GM18867 (cell line): ENCODE data around the gene FBXO21.
"Not testable (repeated sequence)": the region's sequence is repeated elsewhere in the genome, so short reads cannot be mapped to it uniquely, and the experiment has no call there.

Experiments used
- ATAC-seq: cut with Tn5 transposase; IDR thresholded peaks from one replicate; pipeline ENCODE4 v1.9.1; 2021; ENCODE audit warnings: mild to moderate bottlenecking, moderate library complexity; ENCODE audit not compliant: unreplicated experiment

The FBXO21 gene

DNA sequence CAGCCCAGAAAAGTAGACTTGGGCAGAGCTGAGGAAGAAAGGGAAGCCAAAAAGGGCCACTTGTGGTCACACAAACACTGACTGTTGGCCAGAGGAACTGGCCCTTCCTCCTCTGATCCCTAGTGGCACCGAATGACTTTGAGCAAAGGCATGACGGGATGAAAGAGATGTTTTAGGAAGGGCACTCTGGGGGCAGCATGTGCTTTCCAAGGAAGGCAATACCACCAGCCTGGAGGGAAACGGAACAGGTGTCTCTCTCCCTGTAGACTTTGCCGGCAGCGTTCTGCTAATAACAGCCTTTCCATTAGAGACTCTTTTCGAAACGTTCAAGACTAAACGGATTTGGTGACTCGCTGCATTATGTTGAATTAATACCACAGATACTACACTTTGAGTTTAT lies 12.3 kb upstream of the FBXO21 start:
- ATAC-seq, result no peak

DNA sequence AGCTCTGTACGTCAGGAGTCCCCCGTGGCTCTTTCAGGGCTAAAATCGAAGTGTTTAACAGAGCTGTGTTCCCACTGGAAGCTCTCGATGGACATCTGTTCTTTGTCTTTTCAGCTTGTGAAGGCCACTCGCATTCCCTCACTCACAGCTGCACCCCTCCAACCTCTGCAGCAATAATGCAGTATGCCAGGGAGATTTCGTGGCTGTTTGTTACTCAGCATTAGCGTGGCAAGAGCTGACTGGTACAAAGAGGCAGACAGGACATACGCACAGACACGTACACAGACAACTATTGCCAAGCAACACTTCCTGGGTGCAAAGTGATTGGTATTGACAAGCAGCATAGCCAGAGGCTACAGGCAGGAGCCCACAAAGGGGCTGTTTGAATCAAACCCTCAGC lies 11.8 kb upstream of the FBXO21 start:
- no peak for ATAC-seq

DNA sequence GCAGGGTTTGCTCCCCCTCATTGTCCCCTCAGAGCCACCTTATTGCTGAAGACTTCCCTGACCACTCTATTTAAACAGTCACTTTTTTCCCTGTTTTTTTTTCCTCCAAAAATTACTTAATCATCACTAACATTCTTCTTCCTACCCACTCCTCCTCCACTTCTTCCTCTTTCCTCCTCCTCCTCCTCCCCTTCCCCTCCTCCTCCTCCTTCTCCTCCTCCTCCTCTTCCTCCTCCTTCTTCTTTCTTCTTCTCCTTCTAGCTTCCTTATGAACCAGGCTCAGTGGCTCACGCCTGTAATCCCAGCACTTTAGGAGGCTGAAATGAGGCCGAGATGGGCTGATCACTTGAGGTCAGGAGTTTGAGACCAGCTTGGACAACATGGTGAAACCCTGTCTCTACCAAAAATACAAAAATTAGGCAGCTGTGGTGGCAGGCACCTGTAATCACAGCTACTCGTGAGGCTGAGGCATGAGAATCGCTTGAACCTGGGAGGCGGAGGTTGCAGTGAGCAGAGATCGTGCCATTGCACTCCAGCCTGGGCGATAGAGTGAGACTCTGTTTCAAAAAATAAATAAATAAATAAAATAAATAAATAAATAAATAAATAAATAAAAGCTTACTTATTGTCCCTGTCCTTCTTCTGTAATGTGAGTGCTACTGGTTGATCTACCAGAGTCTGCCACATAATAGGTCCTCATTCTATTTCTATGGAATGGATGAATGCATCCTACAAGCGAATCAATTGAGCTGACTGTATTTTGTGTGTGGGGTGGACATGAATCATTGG lies 9.9 kb upstream of the FBXO21 start:
- not testable (repeated sequence) for ATAC-seq

- not testable (repeated sequence) for ATAC-seq
These were observed 6.1 kb upstream of the FBXO21 start for GRCh38 chr12:117196334-117196733.

GRCh38 chr12:117195027-117195426 lies 4.8 kb upstream of the FBXO21 start:
- ATAC-seq, result not testable (repeated sequence)

GRCh38 chr12:117193903-117194302 lies 3.6 kb upstream of the FBXO21 start:
- ATAC-seq, result no peak

GRCh38 chr12:117192581-117192980 lies 2.3 kb upstream of the FBXO21 start:
- not testable (repeated sequence) for ATAC-seq

- no peak for ATAC-seq
These were observed 1.8 kb upstream of the FBXO21 start for GRCh38 chr12:117192057-117192456.

- ATAC-seq, result peak; percentile 34
These were observed 503 bp downstream of the FBXO21 start for GRCh38 chr12:117189725-117190209.

DNA sequence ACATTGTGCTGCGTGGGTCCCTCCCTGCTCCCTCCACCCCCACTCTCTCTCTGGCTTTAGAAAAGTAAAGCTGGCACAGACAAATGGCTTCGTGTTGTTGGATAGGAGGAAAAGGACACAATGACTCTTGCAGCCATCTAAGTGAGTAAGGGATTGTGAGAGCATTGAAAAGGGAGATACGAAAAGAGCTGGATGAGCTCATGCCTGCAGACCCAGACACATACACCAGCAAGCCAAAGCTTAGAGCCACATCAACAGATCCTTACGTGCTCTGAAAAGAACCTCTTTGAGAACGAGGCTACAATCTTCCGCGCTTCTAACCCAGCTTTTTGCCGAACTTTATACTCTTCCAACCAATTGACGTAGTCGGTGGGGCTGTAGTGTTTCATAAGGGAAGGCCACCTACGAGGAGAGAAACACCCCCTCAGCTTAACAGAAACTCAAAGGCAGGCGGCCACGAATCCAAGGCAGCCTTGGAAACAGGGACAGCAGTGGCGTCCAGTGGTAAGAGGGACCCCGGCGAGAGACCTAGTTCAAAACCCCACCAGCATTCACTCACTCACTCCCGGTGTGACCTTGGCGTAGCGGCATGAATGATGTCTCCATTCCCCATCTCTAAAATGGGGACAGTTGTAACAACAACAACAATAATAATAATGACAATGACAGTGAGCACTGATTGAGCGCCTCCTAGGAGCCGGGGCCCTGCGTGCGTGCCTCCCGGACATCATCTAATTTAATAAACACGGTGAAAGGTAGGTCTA lies 1.1 kb downstream of the FBXO21 start:
- ATAC-seq, result no peak

DNA sequence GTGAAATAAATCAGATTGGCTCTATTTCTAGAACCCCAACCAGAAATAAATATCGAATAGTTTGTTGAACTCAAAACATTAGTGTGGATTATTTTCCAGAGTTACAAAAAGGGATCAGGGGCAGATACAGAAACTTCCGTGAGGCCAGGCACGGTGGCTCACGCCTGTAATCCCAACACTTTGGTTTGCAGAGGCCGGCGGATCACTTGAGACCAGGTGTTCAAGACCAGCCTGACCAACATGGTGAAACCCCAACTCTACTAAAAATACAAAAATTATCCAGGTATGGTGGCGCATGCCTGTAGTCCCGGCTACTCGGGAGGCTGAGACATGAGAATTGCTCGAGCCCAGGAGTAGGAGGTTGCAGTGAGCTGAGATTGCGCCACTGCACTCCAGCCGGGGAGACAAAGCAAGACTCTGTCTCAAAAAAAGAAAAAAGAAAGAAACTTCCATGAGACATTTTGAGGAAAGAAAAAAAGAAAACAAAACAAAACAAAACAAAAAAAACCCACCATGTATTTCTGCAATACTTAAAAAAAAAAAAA lies 2.1 kb downstream of the FBXO21 start:
- ATAC-seq, result no peak

- ATAC-seq, result no peak
These were observed 2.8 kb downstream of the FBXO21 start for GRCh38 chr12:117187421-117187820.

GRCh38 chr12:117182866-117183265 lies 7.4 kb downstream of the FBXO21 start:
- ATAC-seq, result no peak

DNA sequence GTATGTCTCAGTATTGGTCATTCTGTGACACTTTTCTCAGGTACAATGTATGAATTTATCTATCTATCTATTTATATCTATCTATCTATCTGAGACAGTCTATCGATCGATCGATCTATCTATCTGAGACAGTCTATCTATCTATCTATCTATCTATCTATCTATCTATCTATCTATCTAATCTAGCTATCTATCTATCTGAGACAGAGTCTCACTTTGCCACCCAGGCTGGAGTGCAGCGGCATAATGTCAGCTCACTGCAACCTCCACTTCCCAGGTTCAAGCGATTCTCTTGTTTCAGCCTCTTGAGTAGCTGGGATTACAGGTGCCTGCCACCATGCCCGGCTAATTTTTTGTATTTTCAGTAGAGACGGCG lies 8.8 kb downstream of the FBXO21 start:
- ATAC-seq, result not testable (repeated sequence)

DNA sequence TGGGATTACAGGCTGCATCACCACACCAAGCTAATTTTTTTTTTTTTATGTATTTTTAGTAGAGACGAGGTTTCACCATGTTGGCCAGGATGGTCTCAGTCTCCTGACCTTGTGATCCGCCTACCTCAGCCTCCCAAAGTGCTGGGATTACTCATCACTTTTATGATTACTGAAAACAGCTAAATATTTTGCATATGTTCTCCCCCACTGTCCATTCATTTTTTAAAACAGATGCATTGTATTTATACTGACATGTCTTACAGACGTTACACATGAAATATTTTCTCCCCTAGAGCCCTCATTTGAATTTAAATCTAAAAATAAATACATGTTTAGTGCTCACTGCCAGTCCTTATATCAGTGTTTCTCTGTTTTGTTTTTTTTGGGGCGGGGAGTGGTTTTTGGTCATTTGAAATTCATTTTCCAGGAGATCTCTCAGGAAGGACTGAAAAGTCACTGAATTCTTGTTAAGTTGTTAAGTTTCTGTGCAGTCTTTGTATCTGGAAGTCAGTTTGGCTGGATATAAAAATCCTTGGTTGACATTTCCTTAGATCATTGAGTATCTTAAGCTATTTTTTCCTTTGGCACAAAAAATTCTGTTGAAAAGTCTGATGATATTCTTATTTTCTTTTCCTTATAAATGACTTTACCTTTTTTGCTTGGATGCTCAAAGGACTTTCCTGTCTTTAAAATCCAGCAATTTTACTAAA lies 9.4 kb downstream of the FBXO21 start:
- ATAC-seq, result no peak

DNA sequence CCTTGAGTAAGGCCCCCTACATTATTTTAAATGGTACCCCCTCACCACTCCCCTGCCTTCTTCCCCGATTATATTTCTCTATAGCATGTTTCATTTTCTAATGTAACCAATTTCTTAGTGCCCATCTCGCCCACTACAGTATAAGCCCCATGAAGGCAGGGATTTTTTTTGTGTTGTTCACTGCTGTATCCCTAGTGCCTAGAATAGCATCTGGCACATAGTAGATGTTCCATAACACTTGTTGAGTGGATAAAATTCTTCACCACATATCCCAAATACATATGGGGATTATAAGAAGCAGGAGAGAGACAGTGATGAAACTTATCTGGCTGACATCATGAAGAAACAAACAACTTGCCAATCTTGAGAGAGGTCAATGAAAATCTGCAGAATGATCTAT lies 11.5 kb downstream of the FBXO21 start:
- ATAC-seq, result no peak

GRCh38 chr12:117178301-117178700 lies 12.0 kb downstream of the FBXO21 start:
- no peak for ATAC-seq

DNA sequence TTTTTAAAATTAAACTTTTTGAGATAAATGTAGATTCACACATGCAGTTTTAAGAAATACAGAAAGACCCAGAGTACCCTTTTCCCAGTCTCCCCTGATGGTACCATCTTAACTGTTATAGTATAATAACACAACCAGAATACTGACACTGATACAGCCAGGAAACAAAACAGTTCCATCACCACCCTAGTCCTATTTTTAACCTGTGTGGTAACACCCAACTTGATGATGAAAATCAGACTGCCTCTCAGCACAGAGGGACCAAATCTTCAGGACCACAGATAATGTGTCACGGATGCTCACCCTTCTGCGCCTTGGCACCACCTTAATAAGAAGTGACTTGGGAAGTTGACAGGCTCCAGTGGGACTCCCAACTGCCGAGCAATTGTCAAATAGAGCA lies 18.1 kb downstream of the FBXO21 start:
- ATAC-seq, result no peak

- no peak for ATAC-seq
These were observed 18.6 kb downstream of the FBXO21 start for GRCh38 chr12:117171499-117172162.

GRCh38 chr12:117169548-117169947 lies 20.7 kb downstream of the FBXO21 start:
- ATAC-seq, result no peak

- ATAC-seq, result no peak
These were observed 21.3 kb downstream of the FBXO21 start for GRCh38 chr12:117168976-117169375.
